Esophagus squamous epithelium (tissue), 5 donors: ENCODE data around the gene HOPX. TPM values are rescaled to one million over a fixed set of nuclear protein-coding genes. Genes with fewer than 3 reads are reported as not detected.

Source experiments
- DNase-seq: peaks from one replicate; lab custom pipeline; 2025; lab: John Stamatoyannopoulos, UW
- H3K27ac ChIP-seq, 4 donors: fragments of 200-600 bp; sonication (generic); one replicate each; pipeline ENCODE4 v1.5.1; 2016 to 2019; ENCODE audit warnings: mild to moderate bottlenecking in 1 of 4
- H3K27me3 ChIP-seq, 4 donors: fragments of 200-600 bp; sonication (generic); 1 replicate in 3 of 4; 2 replicates in 1 of 4; pipeline versions ENCODE4 v1.5.1 to v1.6.0; 2017 to 2021; ENCODE audit warnings: antibody characterized with exemption in 1 of 4
- H3K36me3 ChIP-seq, 3 donors: fragments of 200-600 bp; sonication (generic); one replicate each; pipeline ENCODE4 v1.5.1; 2016 to 2019
- H3K4me1 ChIP-seq, 3 donors: fragments of 200-600 bp; sonication (generic); one replicate each; pipeline ENCODE4 v1.5.1; 2017 to 2019
- H3K4me3 ChIP-seq, 4 donors: fragments of 200-600 bp; sonication (generic); 1 replicate in 3 of 4; 2 replicates in 1 of 4; pipeline ENCODE4 v1.5.1; 2016 to 2019; ENCODE audit warnings: mild to moderate bottlenecking in 2 of 4, moderate library complexity in 1 of 4
- H3K9me3 ChIP-seq, 3 donors: fragments of 200-600 bp; sonication (generic); one replicate each; pipeline ENCODE4 v1.5.1; 2016 to 2019
- POLR2A ChIP-seq, 4 donors: fragments of 450-650 bp; IDR thresholded peaks; one replicate each; pipeline ENCODE4 v1.6.1; 2017; ENCODE audit warnings: antibody characterized with exemption in 4 of 4, mild to moderate bottlenecking in 4 of 4, moderate library complexity in 3 of 4
- WGBS, 2 donors: methylation state at CpG; one replicate each; pipeline ENCODE4 v1.1.5; 2018; 5-methylcytosine and 5-hydroxymethylcytosine counted together
- intact Hi-C: fragments of 100-400 bp; cut with DNase I; formaldehyde crosslinking; loops from one replicate; pipeline ENCODE4 v1.15.0; 2022
- total RNA-seq, 4 donors: library from RNA; depleted of rRNA; stranded (reverse); fragments of >200 nt; gene quantifications; one replicate each; pipeline ENCODE4 v1.1.0, GENCODE V29; 2016
- TF ChIP-seq, protein P1 (sequence below), 6 experiments: fragments of 450-650 bp in 4 of 6; fragments of 200-600 bp in 2 of 6; sonication (generic) in 2 of 6; IDR thresholded peaks; one replicate each; pipeline ENCODE4 v1.5.1; 2016 to 2019; ENCODE audit warnings: antibody characterized with exemption in 6 of 6, mild to moderate bottlenecking in 4 of 6, moderate library complexity in 4 of 6
- donor health status: DM: yes; HTN: yes; CAD: no.

HOPX gene
- total RNA-seq, 4 donors from 2014 or later, result 319 to 373 (median 338) TPM

DNA sequence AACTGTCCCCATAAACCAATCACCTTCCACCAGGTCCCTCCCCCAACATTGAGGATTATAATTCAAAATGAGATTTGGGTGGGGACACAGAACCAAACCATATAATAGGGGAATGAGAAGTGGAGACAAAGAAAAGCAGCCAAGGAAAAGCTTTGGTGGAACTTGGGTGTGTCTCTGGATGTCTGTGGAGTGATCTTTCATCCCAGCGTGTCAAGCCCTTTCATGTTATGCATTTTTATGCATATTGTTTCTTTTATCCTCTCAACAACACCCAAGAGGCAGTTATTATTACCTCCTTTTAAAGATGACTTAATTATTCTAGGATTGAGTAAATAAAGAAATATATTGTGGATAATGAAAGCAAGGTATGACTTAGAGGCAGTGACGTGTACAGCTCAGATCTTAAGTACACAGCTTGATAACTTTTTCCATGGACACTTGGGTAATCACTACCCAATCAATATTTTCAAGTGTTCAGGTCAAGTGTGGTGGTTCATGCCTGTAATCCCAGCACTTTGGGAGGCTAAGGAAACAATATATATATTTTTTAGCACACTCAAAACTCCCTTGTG, 42.6 kb upstream of the HOPX start:
- no peaks in the 10 kb centered on the region for H3K27me3 ChIP-seq
- H3K9me3 ChIP-seq, result no peaks in the 10 kb centered on the region
- 35 to 47% methylated on average over 2 of the region's 2 CpGs for WGBS, 2 donors
- no peak for DNase-seq
- H3K4me3 ChIP-seq, result no peak overlapping the region
- peaks cover 0 to 7% (median 6%) of the 10 kb centered on the region in 3 donors for H3K4me1 ChIP-seq
- no peak for TF ChIP-seq POLR2A (IDR thresholded peaks at IDR 0.05)
- TF ChIP-seq, protein P1, sequence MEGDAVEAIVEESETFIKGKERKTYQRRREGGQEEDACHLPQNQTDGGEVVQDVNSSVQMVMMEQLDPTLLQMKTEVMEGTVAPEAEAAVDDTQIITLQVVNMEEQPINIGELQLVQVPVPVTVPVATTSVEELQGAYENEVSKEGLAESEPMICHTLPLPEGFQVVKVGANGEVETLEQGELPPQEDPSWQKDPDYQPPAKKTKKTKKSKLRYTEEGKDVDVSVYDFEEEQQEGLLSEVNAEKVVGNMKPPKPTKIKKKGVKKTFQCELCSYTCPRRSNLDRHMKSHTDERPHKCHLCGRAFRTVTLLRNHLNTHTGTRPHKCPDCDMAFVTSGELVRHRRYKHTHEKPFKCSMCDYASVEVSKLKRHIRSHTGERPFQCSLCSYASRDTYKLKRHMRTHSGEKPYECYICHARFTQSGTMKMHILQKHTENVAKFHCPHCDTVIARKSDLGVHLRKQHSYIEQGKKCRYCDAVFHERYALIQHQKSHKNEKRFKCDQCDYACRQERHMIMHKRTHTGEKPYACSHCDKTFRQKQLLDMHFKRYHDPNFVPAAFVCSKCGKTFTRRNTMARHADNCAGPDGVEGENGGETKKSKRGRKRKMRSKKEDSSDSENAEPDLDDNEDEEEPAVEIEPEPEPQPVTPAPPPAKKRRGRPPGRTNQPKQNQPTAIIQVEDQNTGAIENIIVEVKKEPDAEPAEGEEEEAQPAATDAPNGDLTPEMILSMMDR (IDR thresholded peaks at IDR 0.05), result no peak
- H3K27ac ChIP-seq, result peak overlapping the region in 2 of 4 donors; percentile 11 to 37
- H3K36me3 ChIP-seq, result no peaks in the 10 kb centered on the region
- intact Hi-C loops, result no loop called here

DNA sequence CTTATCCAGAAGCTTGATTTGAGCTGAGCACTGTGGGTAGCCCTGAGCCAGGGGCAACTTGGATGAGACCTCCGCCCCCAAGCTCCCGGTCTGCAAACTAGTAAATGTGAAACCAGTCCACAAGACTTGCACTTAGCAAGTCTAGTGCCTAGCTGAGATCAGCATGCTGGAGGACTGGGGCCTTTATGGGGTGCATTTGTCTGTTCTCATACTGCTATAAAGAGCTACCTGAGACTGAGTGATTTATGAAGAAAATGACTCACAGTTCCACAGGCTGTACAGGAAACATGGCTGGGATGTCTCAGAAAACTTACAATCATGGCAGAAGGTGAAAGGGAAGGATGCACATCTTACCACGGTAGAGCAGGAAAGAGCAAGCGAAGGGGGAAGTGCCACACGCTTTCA, 42.1 kb upstream of the HOPX start:
- Histone ChIP-seq H3K36me3 (no peaks in the 10 kb centered on the region), H3K4me3 (no peak overlapping the region), H3K27ac (peak overlapping the region in 2 of 4 donors; percentile 11 to 37), H3K4me1 (peaks cover 0 to 7% (median 6%) of the 10 kb centered on the region in 3 donors), H3K27me3 (no peaks in the 10 kb centered on the region), H3K9me3 (no peaks in the 10 kb centered on the region)
- no peak for TF ChIP-seq POLR2A (IDR thresholded peaks at IDR 0.05)
- TF ChIP-seq, protein P1 (IDR thresholded peaks at IDR 0.05), result no peak
- DNase-seq, result no peak
- intact Hi-C loops, result no loop called here
- WGBS, 2 donors, result 56 to 69% methylated on average over 3 to 5 of the region's 5 CpGs

DNA sequence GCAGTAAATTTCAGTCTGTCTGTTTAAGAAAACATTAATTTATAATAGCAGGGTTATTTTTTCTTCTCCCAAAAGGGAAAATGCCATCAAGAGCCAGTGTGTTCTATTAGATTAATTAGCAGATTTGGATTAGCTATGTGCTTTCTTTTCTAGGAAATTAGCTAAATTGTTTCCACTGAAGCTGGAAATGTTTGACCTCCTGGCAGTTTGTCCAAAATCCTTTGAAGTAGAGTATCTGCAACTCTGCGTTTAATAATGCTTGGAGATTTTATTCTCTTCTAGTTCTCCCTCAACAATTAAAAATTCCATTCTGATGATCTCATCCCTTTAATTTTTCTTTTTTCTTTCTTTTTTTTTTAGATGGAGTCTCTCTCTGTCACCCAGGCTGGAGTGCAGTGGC, 27.1 kb upstream of the HOPX start:
- no peaks in the 10 kb centered on the region for H3K36me3 ChIP-seq
- H3K4me3 ChIP-seq, result no peak overlapping the region
- peaks cover 0 to 15% (median 6%) of the 10 kb centered on the region in 3 donors for H3K4me1 ChIP-seq
- WGBS, 2 donors, result 18 to 29% methylated on average over 1 of the region's 1 CpG
- TF ChIP-seq POLR2A (IDR thresholded peaks at IDR 0.05), result no peak
- TF ChIP-seq, protein P1 (IDR thresholded peaks at IDR 0.05), result no peak
- DNase-seq, result no peak
- intact Hi-C loops, result no loop called here
- no peak overlapping the region for H3K27ac ChIP-seq
- peaks cover 0 to 11% (median 0%) of the 10 kb centered on the region in 3 donors for H3K9me3 ChIP-seq
- no peaks in the 10 kb centered on the region for H3K27me3 ChIP-seq

DNA sequence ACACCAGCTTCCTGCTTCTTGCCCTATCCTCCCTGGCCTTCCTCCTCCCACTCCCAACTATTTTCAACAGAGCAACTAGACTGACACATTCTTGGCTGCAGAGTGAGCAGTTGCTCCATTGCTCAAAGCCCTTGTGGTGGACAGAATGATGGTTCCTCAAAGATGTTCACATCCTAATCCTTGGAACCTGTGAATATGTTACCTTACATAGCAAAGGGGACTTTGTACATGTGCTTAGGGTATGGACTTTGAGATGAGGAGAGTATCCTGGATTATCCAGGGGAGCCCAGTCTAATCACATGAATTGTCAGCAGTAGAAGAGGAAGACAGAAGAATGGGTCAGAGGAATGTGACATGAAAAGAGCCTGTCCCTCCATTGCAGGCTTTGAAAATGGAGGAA, 24.9 kb upstream of the HOPX start:
- Histone ChIP-seq H3K27me3 (no peaks in the 10 kb centered on the region), H3K36me3 (no peaks in the 10 kb centered on the region), H3K27ac (no peak overlapping the region), H3K9me3 (no peaks in the 10 kb centered on the region), H3K4me1 (peaks cover 0 to 20% (median 6%) of the 10 kb centered on the region in 3 donors), H3K4me3 (no peak overlapping the region)
- TF ChIP-seq, protein P1 (IDR thresholded peaks at IDR 0.05), result no peak
- TF ChIP-seq POLR2A (IDR thresholded peaks at IDR 0.05), result no peak
- DNase-seq, result no peak
- intact Hi-C loops, result no loop called here

DNA sequence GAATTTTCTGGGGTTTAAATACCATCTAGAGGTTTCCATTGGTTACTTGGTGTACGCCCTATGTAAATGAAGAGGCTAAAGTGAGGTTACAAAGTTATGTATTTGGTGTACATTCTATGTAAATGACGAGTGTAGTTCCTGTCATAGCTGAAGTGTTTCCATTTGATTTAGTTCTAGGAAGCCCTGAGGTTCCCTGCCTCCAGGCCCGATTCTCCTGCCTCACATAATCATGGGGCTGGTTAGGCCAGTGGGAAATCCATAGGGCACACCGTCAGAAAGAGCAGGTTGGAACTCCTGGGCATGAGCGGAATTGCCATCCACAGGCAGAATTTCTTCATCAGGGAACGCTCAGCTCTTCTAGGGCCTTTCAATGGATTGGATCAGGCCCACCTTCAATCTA, 24.2 kb upstream of the HOPX start:
- Histone ChIP-seq H3K27me3 (no peaks in the 10 kb centered on the region), H3K4me3 (no peak overlapping the region), H3K9me3 (no peaks in the 10 kb centered on the region), H3K4me1 (peaks cover 0 to 20% (median 6%) of the 10 kb centered on the region in 3 donors), H3K36me3 (no peaks in the 10 kb centered on the region), H3K27ac (no peak overlapping the region)
- TF ChIP-seq, protein P1 (IDR thresholded peaks at IDR 0.05), result no peak
- 93 to 96% methylated on average over 3 to 6 of the region's 6 CpGs for WGBS, 2 donors
- DNase-seq, result no peak
- intact Hi-C loops, result no loop called here
